NCI-H1105 treated with DMSO at 0.1 percent for 48 hours (cell line): ENCODE results near the gene ABLIM1.
A peak's percentile ranks its signal among the peaks of the same experiment; 100 is the strongest.

Experiments used
- DNase-seq: peaks from one replicate; lab custom pipeline; 2025; lab: John Stamatoyannopoulos, UW

The ABLIM1 gene

GRCh38 chr10:114581071-114581470 is 77.0 kb downstream of the ABLIM1 start:
- no peak for DNase-seq

- no peak for DNase-seq
Observed at GRCh38 chr10:114577133-114577532, 80.9 kb downstream of the ABLIM1 start.

GRCh38 chr10:114576716-114577115 is 81.4 kb downstream of the ABLIM1 start:
- DNase-seq, result no peak

- peak; percentile 76 for DNase-seq
Observed at GRCh38 chr10:114576132-114576487, 82.0 kb downstream of the ABLIM1 start.

- DNase-seq, result no peak
Observed at GRCh38 chr10:114575417-114576131, 82.5 kb downstream of the ABLIM1 start.

GRCh38 chr10:114573330-114574045 is 84.6 kb downstream of the ABLIM1 start:
- DNase-seq, result no peak

- DNase-seq, result peak; percentile 39
Observed at GRCh38 chr10:114571316-114571999, 86.6 kb downstream of the ABLIM1 start.

- DNase-seq, result no peak
Observed at GRCh38 chr10:114566064-114566463, 92.0 kb downstream of the ABLIM1 start.

- DNase-seq, result no peak
Observed at GRCh38 chr10:114565066-114565465, 93.0 kb downstream of the ABLIM1 start.

- no peak for DNase-seq
Observed at GRCh38 chr10:114561008-114561523, 97.0 kb downstream of the ABLIM1 start.

- DNase-seq, result no peak
Observed at GRCh38 chr10:114560144-114560543, 97.9 kb downstream of the ABLIM1 start.

GRCh38 chr10:114559636-114560035 is 98.4 kb downstream of the ABLIM1 start:
- DNase-seq, result no peak

GRCh38 chr10:114557854-114558253 is 100.2 kb downstream of the ABLIM1 start:
- no peak for DNase-seq

- DNase-seq, result no peak
Observed at GRCh38 chr10:114556236-114557122, 101.6 kb downstream of the ABLIM1 start.

- DNase-seq, result no peak
Observed at GRCh38 chr10:114553436-114553835, 104.6 kb downstream of the ABLIM1 start.

- DNase-seq, result no peak
Observed at GRCh38 chr10:114552050-114552449, 106.0 kb downstream of the ABLIM1 start.

GRCh38 chr10:114551636-114551972 is 106.5 kb downstream of the ABLIM1 start:
- no peak for DNase-seq

- DNase-seq, result peak; percentile 95
Observed at GRCh38 chr10:114550756-114551635, 107.1 kb downstream of the ABLIM1 start.

GRCh38 chr10:114548662-114549061 is 109.4 kb downstream of the ABLIM1 start:
- no peak for DNase-seq

GRCh38 chr10:114547514-114547913 is 110.6 kb downstream of the ABLIM1 start:
- DNase-seq, result no peak

- no peak for DNase-seq
Observed at GRCh38 chr10:114547056-114547455, 111.0 kb downstream of the ABLIM1 start.
